SK-N-SH (cell line): Measurements from ENCODE around the gene FAM156B.

Source experiments
- CHD2 ChIP-seq: fragments of 150-350 bp; IDR thresholded peaks from 2 replicates; pipeline ENCODE4 v1.6.1; 2018; ENCODE audit warnings: low read length; ENCODE audit not compliant: partially characterized antibody
- CTCF ChIP-seq: fragments of 200-600 bp; sonication (generic); IDR thresholded peaks from 2 replicates; pipeline ENCODE4 v1.6.1; 2017; ENCODE audit warnings: antibody characterized with exemption, mild to moderate bottlenecking, moderate library complexity
- GATA2 ChIP-seq: sonication (generic); formaldehyde crosslinking; IDR thresholded peaks from 2 replicates; pipeline ENCODE4 v1.5.0; 2020; ENCODE audit warnings: mild to moderate bottlenecking, missing genetic modification reagents
- NFIC ChIP-seq: IDR thresholded peaks from 2 replicates; pipeline ENCODE4 v1.4.0; 2012; ENCODE audit warnings: borderline replicate concordance
- POLR2AphosphoS5 ChIP-seq: IDR thresholded peaks from 2 replicates; pipeline ENCODE4 v1.6.1; 2012; ENCODE audit warnings: low read depth, low read length
- RAD21 ChIP-seq: IDR thresholded peaks from 2 replicates; pipeline ENCODE4 v1.6.1; 2012; ENCODE audit warnings: mild to moderate bottlenecking, low read length
- RCOR1 ChIP-seq: fragments of 150-350 bp; IDR thresholded peaks from 2 replicates; pipeline ENCODE4 v1.6.1; 2017; ENCODE audit warnings: antibody characterized with exemption, low read length
- TAF1 ChIP-seq: IDR thresholded peaks from 2 replicates; pipeline ENCODE4 v1.6.1; 2012; ENCODE audit warnings: low read depth, mild to moderate bottlenecking, low read length, moderate library complexity, borderline replicate concordance
- TF ChIP-seq, protein P1 (sequence below): IDR thresholded peaks from 2 replicates; pipeline ENCODE4 v1.4.0; 2012; ENCODE audit warnings: low read depth, borderline replicate concordance

- TF ChIP-seq CTCF, result no peak
- no peak for TF ChIP-seq CHD2
- TF ChIP-seq RAD21, result no peak
- TF ChIP-seq, protein P1, sequence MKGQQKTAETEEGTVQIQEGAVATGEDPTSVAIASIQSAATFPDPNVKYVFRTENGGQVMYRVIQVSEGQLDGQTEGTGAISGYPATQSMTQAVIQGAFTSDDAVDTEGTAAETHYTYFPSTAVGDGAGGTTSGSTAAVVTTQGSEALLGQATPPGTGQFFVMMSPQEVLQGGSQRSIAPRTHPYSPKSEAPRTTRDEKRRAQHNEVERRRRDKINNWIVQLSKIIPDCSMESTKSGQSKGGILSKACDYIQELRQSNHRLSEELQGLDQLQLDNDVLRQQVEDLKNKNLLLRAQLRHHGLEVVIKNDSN, result no peak
- no peak for TF ChIP-seq NFIC
- no peak for TF ChIP-seq POLR2AphosphoS5
- TF ChIP-seq RCOR1, result no peak
- no peak for TF ChIP-seq GATA2
- no peak for TF ChIP-seq TAF1
Observed at GRCh38 chrX:52870046-52870445, 27.1 kb upstream of the FAM156B start.
